ENCODE data around the gene FRMD4A.

FRMD4A gene

DNA sequence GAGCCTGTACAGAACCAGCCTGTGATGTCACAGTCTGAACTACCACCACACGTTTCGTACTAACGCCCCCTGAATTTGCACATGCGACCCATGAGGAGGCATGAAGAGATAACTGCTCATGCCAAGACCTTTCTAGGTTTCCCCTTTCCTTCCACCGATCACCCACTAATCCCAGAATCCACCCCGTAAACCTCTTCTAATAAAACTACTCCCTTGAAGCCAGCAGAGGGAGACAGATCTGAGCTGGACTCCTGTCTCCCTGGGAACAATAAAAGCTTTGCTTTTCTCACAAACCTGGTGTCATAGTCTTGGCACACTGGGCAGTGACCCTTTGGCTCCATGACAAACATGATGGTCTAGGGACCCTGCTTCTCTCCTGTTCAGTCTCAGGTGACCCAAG lies 144.5 kb downstream of the FRMD4A start:
- no peak for DNase-seq (ENCODE audit: low read depth)

DNA sequence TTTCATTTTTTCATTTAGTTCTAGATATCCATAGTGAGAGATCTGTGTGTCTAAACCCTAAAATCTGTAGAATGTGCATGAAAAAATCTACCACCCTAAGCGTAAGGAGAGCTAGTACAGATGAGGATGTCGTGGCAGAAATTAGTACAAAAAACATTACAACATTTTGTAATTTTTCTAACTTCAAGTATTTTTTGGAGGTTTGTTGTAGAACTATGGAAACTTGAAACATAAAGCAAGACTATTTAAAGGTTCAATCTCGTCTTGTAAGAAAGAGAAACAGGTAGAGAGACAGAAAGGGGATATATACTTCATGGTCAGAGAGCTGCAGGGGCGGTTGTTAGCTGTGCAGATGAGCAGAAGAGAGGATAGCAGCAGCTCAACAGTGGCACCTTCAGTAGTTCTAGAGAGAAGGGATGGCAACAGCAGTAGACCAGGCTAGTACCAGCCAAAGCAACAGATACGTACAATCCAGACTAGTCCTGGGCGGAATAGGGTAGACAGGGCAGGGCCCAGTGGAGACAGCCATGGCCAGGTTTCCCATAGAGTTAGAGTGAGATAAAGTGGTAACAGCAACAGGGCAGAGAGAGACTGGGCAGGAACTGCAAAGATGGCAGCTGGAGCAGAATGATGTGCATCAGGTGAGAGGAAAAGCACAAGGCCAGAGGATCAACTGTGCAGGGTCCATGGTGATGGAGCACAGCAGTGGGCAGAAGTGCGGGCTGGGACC lies 145.2 kb downstream of the FRMD4A start:
- DNase-seq (ENCODE audit: low read depth), result peak; percentile 17

- peak; percentile 18 for DNase-seq (ENCODE audit: low read depth)
Observed at GRCh38 chr10:14184841-14185315, 145.8 kb downstream of the FRMD4A start.

DNA sequence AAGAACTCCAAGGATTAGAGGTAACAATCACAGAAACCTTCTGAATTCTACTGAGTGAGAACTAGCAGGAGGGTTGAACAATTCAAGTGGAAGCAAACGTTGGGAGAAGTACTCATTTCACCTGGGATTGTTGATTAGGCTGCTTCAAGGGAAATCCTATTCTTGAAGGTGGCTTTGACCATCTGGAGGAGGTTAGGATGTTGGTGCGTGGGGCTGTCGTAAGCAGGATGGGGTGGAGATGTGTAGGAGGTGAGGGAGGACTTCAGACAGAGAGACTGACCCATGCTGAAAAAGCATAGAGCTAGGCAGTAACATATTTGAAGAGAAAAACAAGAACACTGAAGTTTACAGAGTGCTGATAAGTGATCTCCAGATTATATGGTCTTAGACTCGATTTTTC lies 147.9 kb downstream of the FRMD4A start:
- no peak for DNase-seq (ENCODE audit: low read depth)

GRCh38 chr10:14181567-14181936 lies 149.2 kb downstream of the FRMD4A start:
- DNase-seq (ENCODE audit: low read depth), result no peak

- DNase-seq (ENCODE audit: low read depth), result no peak
Observed at GRCh38 chr10:14180911-14181566, 149.7 kb downstream of the FRMD4A start.

DNA sequence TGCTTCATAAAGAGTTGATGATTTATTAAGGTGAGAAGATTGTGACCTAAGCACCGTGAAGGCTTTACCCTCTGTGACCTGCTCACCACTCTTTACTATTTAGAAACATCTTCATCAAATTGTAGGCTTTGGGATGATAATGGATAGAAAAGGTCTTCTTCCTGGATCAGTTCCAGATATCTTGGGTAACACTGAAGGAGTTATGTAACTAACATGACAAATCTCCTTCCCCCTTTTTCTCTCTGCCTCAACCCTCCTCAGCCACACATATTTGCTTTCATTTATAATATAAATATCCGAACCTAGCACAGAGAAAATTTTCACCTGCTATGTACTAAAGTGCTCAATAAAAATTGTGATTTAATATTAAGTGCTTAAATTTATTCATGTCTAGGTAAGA lies 151.5 kb downstream of the FRMD4A start:
- no peak for DNase-seq (ENCODE audit: low read depth)

GRCh38 chr10:14173706-14174594 lies 156.8 kb downstream of the FRMD4A start:
- DNase-seq (ENCODE audit: low read depth), result no peak

- no peak for DNase-seq (ENCODE audit: low read depth)
Observed at GRCh38 chr10:14173391-14173705, 157.4 kb downstream of the FRMD4A start.

GRCh38 chr10:14172336-14172950 lies 158.3 kb downstream of the FRMD4A start:
- DNase-seq (ENCODE audit: low read depth), result no peak

DNA sequence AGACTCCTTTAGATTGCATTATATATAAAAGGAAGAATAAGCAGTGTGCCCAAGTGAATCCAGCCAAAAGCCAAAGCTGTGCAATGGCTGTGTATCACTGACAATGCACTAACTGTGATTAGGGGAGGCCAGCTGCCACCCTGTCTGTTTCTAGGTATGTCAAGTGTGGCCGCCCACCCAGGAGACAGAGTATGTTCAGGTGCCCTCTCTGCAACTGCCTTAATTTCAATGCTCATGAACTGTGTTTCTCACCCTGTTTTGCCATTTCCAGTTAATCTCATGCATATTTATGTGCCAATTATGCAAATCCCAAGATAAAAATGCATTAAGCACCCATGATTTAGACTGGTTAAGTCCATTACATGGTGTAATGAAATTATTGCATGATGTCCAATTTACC lies 159.4 kb downstream of the FRMD4A start:
- DNase-seq (ENCODE audit: low read depth), result no peak

GRCh38 chr10:14163377-14164086 lies 167.2 kb downstream of the FRMD4A start:
- no peak for DNase-seq (ENCODE audit: low read depth)

DNA sequence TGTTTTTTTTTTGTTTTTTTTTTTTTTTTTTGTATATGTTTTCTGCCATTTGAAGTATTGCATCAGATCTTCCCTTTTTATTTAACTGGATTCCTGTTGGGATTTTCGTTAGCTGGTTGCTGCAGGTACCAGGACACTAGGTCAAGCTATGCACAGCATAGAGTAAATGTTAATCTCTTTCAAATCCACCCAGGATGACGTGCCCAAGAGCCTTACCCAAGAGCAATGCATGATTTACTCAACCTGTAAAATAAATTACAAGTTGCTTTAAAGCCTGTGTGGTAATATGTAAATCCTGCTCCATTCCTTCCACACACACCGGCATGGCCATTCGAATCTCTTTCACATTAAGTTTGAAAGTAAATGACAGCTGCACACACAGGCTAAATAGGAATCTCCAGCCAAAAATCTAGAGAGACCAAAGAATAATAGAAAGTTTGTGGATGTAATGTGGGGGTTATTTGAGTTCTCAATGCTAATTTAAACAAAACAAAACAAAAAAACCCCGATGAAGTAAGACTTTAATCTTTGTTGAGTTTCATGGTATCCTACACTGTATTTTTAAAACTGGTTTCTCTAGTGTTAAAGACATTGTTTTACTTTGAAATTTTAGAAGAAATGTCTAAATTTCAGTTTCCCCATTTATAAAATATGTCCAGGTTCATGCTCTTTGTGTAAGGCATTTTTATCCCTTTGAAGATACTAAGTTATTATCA lies 167.9 kb downstream of the FRMD4A start:
- no peak for DNase-seq (ENCODE audit: low read depth)

GRCh38 chr10:14162061-14162460 lies 168.7 kb downstream of the FRMD4A start:
- DNase-seq (ENCODE audit: low read depth), result no peak

- DNase-seq (ENCODE audit: low read depth), result no peak
Observed at GRCh38 chr10:14160299-14160698, 170.4 kb downstream of the FRMD4A start.

DNA sequence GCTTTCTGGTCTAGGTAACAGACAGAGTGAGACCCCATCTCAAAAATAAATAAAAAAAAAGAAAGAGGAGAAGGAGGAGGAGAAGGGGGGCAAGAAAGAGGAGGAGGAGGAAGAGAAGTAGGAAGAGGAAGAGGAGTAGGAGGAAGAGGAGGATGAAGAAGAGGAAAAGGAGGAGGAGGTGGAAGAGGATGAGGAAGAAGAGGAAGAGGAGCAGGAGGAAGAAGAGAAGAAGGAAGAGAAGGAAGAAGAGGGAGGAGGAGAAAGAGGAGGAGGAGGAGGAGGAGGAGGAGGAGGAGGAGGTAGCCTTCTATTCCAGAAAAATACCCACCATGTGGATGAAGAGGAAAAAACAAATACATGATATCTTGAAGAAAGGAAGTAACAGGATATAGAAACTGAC lies 172.1 kb downstream of the FRMD4A start:
- no peak for DNase-seq (ENCODE audit: low read depth)

DNA sequence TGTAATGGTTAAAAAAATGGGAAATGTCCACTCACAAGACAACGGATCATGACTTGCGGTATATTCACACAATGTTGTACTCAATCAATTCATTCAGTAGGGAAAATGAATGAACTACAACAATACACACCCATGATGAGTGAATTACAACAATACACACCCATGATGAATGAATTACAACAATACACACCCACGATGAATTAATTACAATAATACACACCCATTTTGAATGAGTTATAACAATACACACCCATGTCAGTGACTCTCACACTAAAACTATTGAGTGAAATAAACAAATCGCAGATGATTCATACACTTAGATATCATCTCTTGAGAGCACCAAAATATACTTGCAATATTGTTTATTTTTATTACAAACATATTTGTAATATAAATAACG lies 174.6 kb downstream of the FRMD4A start:
- no peak for DNase-seq (ENCODE audit: low read depth)

DNA sequence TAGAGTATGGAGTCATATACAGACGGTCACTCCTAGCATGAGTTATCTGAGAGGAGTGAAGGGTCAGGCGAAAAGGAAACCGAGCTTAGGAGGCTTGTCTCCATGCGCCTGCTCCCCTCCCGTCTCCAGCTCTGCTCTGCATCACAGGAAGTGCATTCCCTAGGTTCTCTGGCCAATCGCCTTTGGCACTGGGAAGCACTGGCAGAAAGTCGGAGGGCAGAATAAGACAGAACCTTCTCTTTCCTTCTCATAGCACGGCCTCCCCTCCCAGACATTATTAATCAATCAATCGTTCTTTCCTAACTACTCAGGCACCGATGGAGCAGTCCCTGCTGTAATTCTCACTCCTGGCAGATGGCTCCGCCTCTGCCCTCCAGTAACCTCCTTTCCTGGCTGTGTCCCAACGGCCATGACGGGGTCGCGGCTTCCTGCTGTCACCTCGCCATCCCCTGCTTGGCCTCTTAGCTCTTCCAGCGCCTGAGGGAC lies 177.1 kb downstream of the FRMD4A start:
- no peak for DNase-seq (ENCODE audit: low read depth)

DNA sequence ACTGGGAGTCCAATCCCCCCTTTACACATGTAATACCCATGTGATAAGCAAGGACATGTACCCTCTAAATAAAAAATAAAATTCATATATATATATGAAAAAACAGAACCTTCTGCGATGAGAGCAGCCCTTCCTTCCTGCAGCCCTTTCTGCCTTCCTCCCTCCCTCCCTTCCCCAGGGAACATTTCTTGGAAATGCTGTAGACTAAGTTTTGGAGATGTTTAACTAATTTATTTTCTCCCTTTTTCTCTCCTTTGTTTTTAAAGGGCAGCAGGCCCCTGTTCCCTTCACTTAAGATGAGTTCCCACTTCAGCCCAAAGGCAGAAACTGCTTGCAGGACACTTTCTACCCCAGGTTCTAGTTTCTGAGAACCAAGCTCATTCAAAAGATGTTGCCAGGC lies 179.2 kb downstream of the FRMD4A start:
- DNase-seq (ENCODE audit: low read depth), result no peak

GRCh38 chr10:14150526-14150925 lies 180.2 kb downstream of the FRMD4A start:
- no peak for DNase-seq (ENCODE audit: low read depth)

DNA sequence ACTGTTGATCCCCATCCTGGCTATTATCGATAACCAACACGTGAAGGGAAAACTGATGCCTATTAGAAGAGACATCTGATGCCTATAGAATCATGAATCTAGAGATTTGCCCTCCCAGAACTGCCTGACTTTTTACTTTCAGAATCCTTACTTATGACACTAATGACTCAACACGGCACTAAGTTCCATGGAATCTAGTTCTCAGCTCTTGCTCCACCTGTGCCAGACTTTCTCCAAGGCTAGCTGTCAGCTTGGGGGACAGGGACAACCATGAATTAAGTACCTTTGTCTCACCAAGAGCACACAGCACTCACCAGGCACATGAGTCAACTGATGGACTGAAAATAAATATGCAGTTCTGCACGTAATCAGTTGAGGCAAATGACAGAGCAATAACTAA lies 184.2 kb downstream of the FRMD4A start:
- DNase-seq (ENCODE audit: low read depth), result no peak

Measured in activated T-helper 9 cell treated with anti-CD3 and anti-CD28 coated beads, Interleukin-2, amount 50 U/mL, for 16 hours (primary cell).